Measurements from ENCODE around the gene ZFYVE21.

DNA sequence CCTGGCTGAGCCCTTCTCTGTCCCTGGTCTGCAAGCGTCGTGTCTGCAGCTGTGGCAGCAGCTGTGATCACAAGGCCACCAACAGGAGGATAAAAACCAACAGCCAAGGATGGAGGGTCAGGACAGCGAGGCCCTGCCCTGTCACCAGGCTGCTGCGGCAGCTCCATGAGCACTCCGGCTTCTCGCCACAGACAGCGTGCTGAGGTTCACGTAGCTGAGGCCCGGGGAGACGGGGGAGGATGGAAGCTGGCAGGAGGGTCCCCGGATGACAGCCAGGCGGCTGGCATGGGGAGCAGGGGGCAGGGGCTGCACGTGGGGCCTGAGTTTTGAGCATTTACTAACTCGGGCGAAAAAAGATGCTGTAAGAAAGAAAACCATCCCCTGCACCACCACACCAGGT, 5.8 kb upstream of the ZFYVE21 start:
- TF ChIP-seq, protein P1, sequence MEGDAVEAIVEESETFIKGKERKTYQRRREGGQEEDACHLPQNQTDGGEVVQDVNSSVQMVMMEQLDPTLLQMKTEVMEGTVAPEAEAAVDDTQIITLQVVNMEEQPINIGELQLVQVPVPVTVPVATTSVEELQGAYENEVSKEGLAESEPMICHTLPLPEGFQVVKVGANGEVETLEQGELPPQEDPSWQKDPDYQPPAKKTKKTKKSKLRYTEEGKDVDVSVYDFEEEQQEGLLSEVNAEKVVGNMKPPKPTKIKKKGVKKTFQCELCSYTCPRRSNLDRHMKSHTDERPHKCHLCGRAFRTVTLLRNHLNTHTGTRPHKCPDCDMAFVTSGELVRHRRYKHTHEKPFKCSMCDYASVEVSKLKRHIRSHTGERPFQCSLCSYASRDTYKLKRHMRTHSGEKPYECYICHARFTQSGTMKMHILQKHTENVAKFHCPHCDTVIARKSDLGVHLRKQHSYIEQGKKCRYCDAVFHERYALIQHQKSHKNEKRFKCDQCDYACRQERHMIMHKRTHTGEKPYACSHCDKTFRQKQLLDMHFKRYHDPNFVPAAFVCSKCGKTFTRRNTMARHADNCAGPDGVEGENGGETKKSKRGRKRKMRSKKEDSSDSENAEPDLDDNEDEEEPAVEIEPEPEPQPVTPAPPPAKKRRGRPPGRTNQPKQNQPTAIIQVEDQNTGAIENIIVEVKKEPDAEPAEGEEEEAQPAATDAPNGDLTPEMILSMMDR (IDR thresholded peaks at IDR 0.05; ENCODE audit: borderline replicate concordance, extremely low read depth, low read length, poor library complexity, severe bottlenecking) = no peak
- TF ChIP-seq EZH2 (IDR thresholded peaks at IDR 0.05; ENCODE audit: borderline replicate concordance, low read depth, low read length, severe bottlenecking) = no peak
